MM.1S (cell line): ENCODE data around the gene ALPL.

Experiments used
- DNase-seq: peaks from one replicate; pipeline ENCODE4 v3.0.0-alpha.2; 2015
- H2AFZ ChIP-seq: fragments of 300-600 bp; sonication (generic); 2 replicates; pipeline ENCODE4 v1.6.0; 2016; ENCODE audit warnings: antibody characterized with exemption, low read length
- H3F3A ChIP-seq: fragments of 300-600 bp; sonication (generic); 2 replicates; pipeline ENCODE4 v1.6.1; 2016; ENCODE audit warnings: mild to moderate bottlenecking, antibody characterized with exemption, low read length, moderate library complexity, mixed read lengths; ENCODE audit not compliant: insufficient read depth
- H3K27ac ChIP-seq: fragments of 300-600 bp; sonication (generic); 2 replicates; pipeline ENCODE4 v1.5.1; 2016; ENCODE audit warnings: mild to moderate bottlenecking, low read length
- H3K27me3 ChIP-seq: fragments of 300-600 bp; sonication (generic); replicated peaks from 2 replicates; pipeline ENCODE4 v1.6.0; 2016; ENCODE audit warnings: low read length; ENCODE audit not compliant: insufficient read depth
- H3K36me3 ChIP-seq: fragments of 300-600 bp; sonication (generic); replicated peaks from 2 replicates; pipeline ENCODE4 v1.6.1; 2016; ENCODE audit warnings: mild to moderate bottlenecking, low read length, mixed read lengths; ENCODE audit not compliant: insufficient read depth
- H3K4me1 ChIP-seq: fragments of 300-600 bp; sonication (generic); 2 replicates; pipeline ENCODE4 v1.6.1; 2016; ENCODE audit warnings: low read length, mixed read lengths
- H3K4me2 ChIP-seq: fragments of 300-600 bp; sonication (generic); 2 replicates; pipeline ENCODE4 v1.6.0; 2016; ENCODE audit warnings: low read depth, low read length
- H3K4me3 ChIP-seq: fragments of 300-600 bp; sonication (generic); 2 replicates; pipeline ENCODE4 v1.5.1; 2016; ENCODE audit warnings: low read length, mixed read lengths
- H3K79me2 ChIP-seq: fragments of 300-600 bp; sonication (generic); 2 replicates; pipeline ENCODE4 v1.6.1; 2016; ENCODE audit warnings: mixed run types, low read length, mixed read lengths
- H3K9ac ChIP-seq: fragments of 300-600 bp; sonication (generic); 2 replicates; pipeline ENCODE4 v1.6.1; 2016; ENCODE audit warnings: low read length, mixed read lengths
- H3K9me2 ChIP-seq: fragments of 300-600 bp; sonication (generic); replicated peaks from 2 replicates; pipeline ENCODE4 v1.6.1; 2016; ENCODE audit warnings: mild to moderate bottlenecking, low read length, mixed read lengths; ENCODE audit not compliant: insufficient read depth
- H3K9me3 ChIP-seq: fragments of 300-600 bp; sonication (generic); replicated peaks from 2 replicates; pipeline ENCODE4 v1.6.1; 2016; ENCODE audit warnings: mild to moderate bottlenecking, low read length, mixed read lengths; ENCODE audit not compliant: insufficient read depth
- H4K20me1 ChIP-seq: fragments of 300-600 bp; sonication (generic); 2 replicates; pipeline ENCODE4 v1.6.1; 2016; ENCODE audit warnings: mild to moderate bottlenecking, low read length, moderate library complexity, mixed read lengths; ENCODE audit not compliant: insufficient read depth
- EZH2 ChIP-seq: fragments of 300-600 bp; sonication (generic); optimal IDR thresholded peaks from 2 replicates; pipeline ENCODE3; 2017; ENCODE audit warnings: low read depth, mild to moderate bottlenecking, antibody characterized with exemption, low read length, mixed read lengths
- EZH2phosphoT487 ChIP-seq: fragments of 300-600 bp; sonication (generic); IDR thresholded peaks from 2 replicates; pipeline ENCODE4 v1.6.1; 2018; ENCODE audit warnings: antibody characterized with exemption, low read length
- TF ChIP-seq, protein P1 (sequence below): fragments of 300-600 bp; sonication (generic); IDR thresholded peaks from 2 replicates; pipeline ENCODE4 v1.5.1; 2016; ENCODE audit warnings: antibody characterized with exemption, low read length, mixed read lengths

ALPL gene

DNA sequence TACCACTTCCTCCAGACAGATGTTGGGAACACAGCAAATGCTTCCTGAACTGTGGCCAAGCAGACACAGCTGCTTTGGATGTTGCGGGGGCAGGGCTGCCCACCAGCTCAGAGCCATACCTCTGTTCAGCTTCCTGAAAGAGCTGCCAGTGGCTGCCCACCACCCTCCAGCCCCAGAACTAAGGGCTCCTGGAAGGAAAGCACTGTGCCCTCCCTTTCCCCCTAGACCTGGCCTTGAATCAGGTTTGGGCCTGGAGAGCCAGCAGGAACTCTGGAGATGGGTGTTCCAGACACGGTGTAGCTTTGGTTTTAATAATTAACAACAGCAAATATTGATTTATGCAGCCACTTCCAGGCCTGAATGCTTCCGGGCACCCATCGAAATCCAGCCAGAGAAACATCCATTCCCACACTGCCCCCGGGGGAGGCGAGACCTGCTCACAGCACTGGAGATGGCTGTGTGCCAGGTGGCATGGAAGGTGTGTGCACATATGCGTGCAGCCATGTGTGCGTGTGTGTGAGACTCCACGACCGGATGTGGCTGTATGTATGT, 114.3 kb downstream of the ALPL start:
- no peak overlapping the region for H3K4me2 ChIP-seq
- no peak overlapping the region for H3K9ac ChIP-seq
- TF ChIP-seq, protein P1, sequence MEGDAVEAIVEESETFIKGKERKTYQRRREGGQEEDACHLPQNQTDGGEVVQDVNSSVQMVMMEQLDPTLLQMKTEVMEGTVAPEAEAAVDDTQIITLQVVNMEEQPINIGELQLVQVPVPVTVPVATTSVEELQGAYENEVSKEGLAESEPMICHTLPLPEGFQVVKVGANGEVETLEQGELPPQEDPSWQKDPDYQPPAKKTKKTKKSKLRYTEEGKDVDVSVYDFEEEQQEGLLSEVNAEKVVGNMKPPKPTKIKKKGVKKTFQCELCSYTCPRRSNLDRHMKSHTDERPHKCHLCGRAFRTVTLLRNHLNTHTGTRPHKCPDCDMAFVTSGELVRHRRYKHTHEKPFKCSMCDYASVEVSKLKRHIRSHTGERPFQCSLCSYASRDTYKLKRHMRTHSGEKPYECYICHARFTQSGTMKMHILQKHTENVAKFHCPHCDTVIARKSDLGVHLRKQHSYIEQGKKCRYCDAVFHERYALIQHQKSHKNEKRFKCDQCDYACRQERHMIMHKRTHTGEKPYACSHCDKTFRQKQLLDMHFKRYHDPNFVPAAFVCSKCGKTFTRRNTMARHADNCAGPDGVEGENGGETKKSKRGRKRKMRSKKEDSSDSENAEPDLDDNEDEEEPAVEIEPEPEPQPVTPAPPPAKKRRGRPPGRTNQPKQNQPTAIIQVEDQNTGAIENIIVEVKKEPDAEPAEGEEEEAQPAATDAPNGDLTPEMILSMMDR = no peak
- TF ChIP-seq EZH2phosphoT487 = no peak
- TF ChIP-seq EZH2 = no peak
- H4K20me1 ChIP-seq = no peaks in the 10 kb centered on the region
- no peaks in the 10 kb centered on the region for H3F3A ChIP-seq
- H3K9me3 ChIP-seq = no peaks in the 10 kb centered on the region
- no peaks in the 10 kb centered on the region for H3K9me2 ChIP-seq
- no peak overlapping the region for H3K4me3 ChIP-seq
- no peak overlapping the region for H2AFZ ChIP-seq
- no peaks in the 10 kb centered on the region for H3K79me2 ChIP-seq
- no peak for DNase-seq
- 0 out of 2 replicates have a peak, but pooled peaks cover 4% of the 10 kb centered on the region for H3K4me1 ChIP-seq
- H3K27me3 ChIP-seq = peaks cover 68% of the 10 kb centered on the region
- H3K36me3 ChIP-seq = no peaks in the 10 kb centered on the region
- no peak overlapping the region for H3K27ac ChIP-seq

DNA sequence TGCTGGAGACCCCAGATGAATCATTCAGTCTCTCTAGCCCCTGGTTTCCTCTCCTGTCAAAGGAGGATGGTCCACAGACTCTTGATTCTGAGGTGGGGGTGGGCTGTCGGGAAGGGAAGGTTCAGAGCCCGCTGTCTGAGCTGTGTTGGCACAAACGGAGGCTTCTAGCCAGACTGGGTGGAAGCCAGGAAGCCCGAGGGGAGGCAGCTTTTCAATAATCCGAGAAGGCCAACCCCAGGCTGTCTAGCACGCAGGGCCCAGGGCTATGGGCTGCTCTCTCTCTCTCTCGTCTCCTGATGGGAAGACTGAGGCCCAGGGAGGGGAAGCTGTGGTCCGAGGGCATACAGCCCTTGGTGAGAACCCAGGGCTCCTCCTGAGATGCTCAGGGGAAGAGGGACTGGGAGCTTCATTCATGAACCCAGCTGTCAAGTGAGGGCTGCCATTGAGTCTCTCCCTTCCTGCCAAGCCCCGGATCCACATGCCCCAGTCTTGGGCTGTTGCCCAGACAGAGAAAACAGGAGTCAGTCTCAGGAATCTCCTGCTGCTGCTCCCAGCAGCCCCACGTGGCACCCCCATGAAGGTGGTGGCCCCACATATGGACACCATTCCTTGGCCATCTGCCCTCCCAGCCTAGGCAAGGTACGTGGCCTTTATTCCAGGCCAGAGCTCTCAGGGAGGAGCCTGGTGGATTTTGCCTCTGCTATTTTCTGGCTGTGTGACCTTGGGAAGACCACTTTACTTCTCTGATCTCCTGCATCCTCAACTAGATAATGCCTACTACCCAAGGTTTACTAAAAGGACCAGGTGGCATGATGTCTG, 115.6 kb downstream of the ALPL start:
- Histone ChIP-seq H3K9me3 (no peaks in the 10 kb centered on the region), H3K4me3 (no peak overlapping the region), H3K79me2 (no peaks in the 10 kb centered on the region), H3K9me2 (no peaks in the 10 kb centered on the region), H3F3A (no peaks in the 10 kb centered on the region), H2AFZ (no peak overlapping the region), H3K36me3 (no peaks in the 10 kb centered on the region), H3K27me3 (peaks cover 68% of the 10 kb centered on the region), H3K27ac (no peak overlapping the region), H3K4me1 (0 out of 2 replicates have a peak, but pooled peaks cover 4% of the 10 kb centered on the region), H3K9ac (no peak overlapping the region), H3K4me2 (no peak overlapping the region), H4K20me1 (no peaks in the 10 kb centered on the region)
- TF ChIP-seq, protein P1 = no peak
- no peak for TF ChIP-seq EZH2phosphoT487
- TF ChIP-seq EZH2 = no peak
- DNase-seq = no peak

DNA sequence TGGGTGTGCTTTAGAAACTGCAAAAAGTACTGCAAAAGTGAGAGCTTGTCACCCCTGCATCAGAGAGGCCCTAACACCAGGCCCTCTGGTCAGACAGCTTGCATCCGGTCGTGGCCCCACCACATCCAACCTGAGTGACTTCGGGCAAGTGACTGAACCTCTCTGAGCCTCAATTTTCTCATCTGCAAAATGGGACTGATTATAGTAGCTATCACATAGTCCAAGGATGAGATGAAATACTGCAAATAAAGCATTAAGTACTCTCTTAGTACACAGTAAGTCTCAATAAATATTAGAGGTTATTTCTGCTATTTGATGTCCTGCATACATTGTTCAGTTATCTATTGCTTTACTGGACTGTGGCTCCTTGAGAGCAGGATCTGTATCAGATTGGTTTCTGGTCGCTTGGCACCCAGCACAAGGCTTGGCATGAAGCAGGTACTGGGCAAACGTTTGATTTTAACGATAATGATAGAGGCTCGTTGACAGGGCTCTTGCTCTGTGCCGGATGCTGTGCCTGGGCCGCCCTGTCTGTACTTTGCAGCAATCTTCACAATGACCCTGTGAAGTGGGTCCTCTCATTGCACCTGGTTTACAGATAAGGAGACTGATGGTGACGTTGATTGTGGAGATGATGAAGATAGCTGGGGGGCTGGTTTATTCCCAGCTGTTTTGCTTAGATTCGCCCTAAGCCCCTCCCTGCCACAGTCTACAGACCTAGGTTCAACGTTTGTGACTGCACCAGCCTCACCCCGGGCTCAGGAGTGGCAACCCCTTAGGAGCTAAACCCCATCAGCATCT, 116.4 kb downstream of the ALPL start:
- H3F3A ChIP-seq = no peaks in the 10 kb centered on the region
- H3K79me2 ChIP-seq = no peaks in the 10 kb centered on the region
- TF ChIP-seq EZH2phosphoT487 = no peak
- TF ChIP-seq, protein P1 = no peak
- TF ChIP-seq EZH2 = no peak
- H4K20me1 ChIP-seq = no peaks in the 10 kb centered on the region
- H3K9me3 ChIP-seq = no peaks in the 10 kb centered on the region
- no peak overlapping the region for H3K27ac ChIP-seq
- no peaks in the 10 kb centered on the region for H3K9me2 ChIP-seq
- no peak overlapping the region for H3K4me2 ChIP-seq
- H2AFZ ChIP-seq = no peak overlapping the region
- no peak overlapping the region for H3K9ac ChIP-seq
- peaks cover 68% of the 10 kb centered on the region for H3K27me3 ChIP-seq
- no peak overlapping the region for H3K4me3 ChIP-seq
- no peak for DNase-seq
- 0 out of 2 replicates have a peak, but pooled peaks cover 4% of the 10 kb centered on the region for H3K4me1 ChIP-seq
- H3K36me3 ChIP-seq = no peaks in the 10 kb centered on the region
